H9 (cell line): ENCODE data around the gene LTBP4. TPM values are rescaled to one million over a fixed set of nuclear protein-coding genes. Genes with fewer than 3 reads are reported as not detected.

Experiments used
- DNase-seq: peaks from one replicate; pipeline ENCODE4 v3.0.0-alpha.2; 2017
- H2AFZ ChIP-seq: one replicate; pipeline ENCODE4 v1.6.1; 2013; ENCODE audit warnings: mild to moderate bottlenecking, low read length, control low read depth, moderate library complexity
- H2AK5ac ChIP-seq: 2 replicates; pipeline ENCODE4 v1.6.1; 2013; ENCODE audit warnings: low read length, control low read depth, mixed read lengths; ENCODE audit not compliant: insufficient read length
- H2BK120ac ChIP-seq: one replicate; pipeline ENCODE4 v1.6.1; 2013; ENCODE audit warnings: low read depth, mild to moderate bottlenecking, low read length, control low read depth, inconsistent platforms; ENCODE audit not compliant: poor library complexity, severe bottlenecking
- H2BK12ac ChIP-seq: 2 replicates; pipeline ENCODE4 v1.6.1; 2013; ENCODE audit warnings: low read length, control low read depth, mixed read lengths, low read depth; ENCODE audit not compliant: insufficient read length
- H2BK15ac ChIP-seq: 2 replicates; pipeline ENCODE4 v1.6.1; 2013; ENCODE audit warnings: low read depth, low read length, control low read depth
- H2BK20ac ChIP-seq: one replicate; pipeline ENCODE4 v1.6.1; 2013; ENCODE audit warnings: low read depth, mild to moderate bottlenecking, low read length, control low read depth, inconsistent platforms; ENCODE audit not compliant: poor library complexity, severe bottlenecking
- H2BK5ac ChIP-seq: 2 replicates; pipeline ENCODE4 v1.6.1; 2013; ENCODE audit warnings: low read length, control low read depth, mixed read lengths; ENCODE audit not compliant: insufficient read length
- H3K14ac ChIP-seq: 2 replicates; pipeline ENCODE4 v1.6.1; 2013; ENCODE audit warnings: low read length, control low read depth; ENCODE audit not compliant: insufficient read depth
- H3K18ac ChIP-seq: 2 replicates; pipeline ENCODE4 v1.6.1; 2013; ENCODE audit warnings: low read depth, mild to moderate bottlenecking, mixed read lengths, low read length, control low read depth; ENCODE audit not compliant: insufficient read length
- H3K23ac ChIP-seq: 2 replicates; pipeline ENCODE4 v1.6.1; 2013; ENCODE audit warnings: low read length, control low read depth, mixed read lengths, low read depth; ENCODE audit not compliant: insufficient read length
- H3K23me2 ChIP-seq: 2 replicates; pipeline ENCODE4 v1.6.1; 2013; ENCODE audit warnings: low read depth, mild to moderate bottlenecking, mixed read lengths, low read length, control low read depth; ENCODE audit not compliant: insufficient read length, poor library complexity, severe bottlenecking
- H3K27ac ChIP-seq: 2 replicates; pipeline ENCODE4 v1.5.1; 2013; ENCODE audit warnings: low read length, control low read depth, mixed read lengths, low read depth; ENCODE audit not compliant: insufficient read length
- H3K27me3 ChIP-seq: 2 replicates; pipeline ENCODE4 v1.6.1; 2013; ENCODE audit warnings: low read length, control low read depth, inconsistent platforms; ENCODE audit not compliant: insufficient read depth
- H3K4ac ChIP-seq: 2 replicates; pipeline ENCODE4 v1.6.1; 2013; ENCODE audit warnings: low read depth, mild to moderate bottlenecking, control low read depth, inconsistent platforms, low read length, moderate library complexity
- H3K4me1 ChIP-seq: 2 replicates; pipeline ENCODE4 v1.6.1; 2013; ENCODE audit warnings: low read length, control low read depth, inconsistent platforms; ENCODE audit not compliant: insufficient read depth
- H3K4me2 ChIP-seq: 2 replicates; pipeline ENCODE4 v1.6.1; 2013; ENCODE audit warnings: low read length, control low read depth, mixed read lengths; ENCODE audit not compliant: insufficient read length, insufficient read depth
- H3K56ac ChIP-seq: 2 replicates; pipeline ENCODE4 v1.6.1; 2013; ENCODE audit warnings: low read depth, mild to moderate bottlenecking, mixed read lengths, low read length, control low read depth; ENCODE audit not compliant: insufficient read length
- H3K79me1 ChIP-seq: 2 replicates; pipeline ENCODE4 v1.6.1; 2013; ENCODE audit warnings: low read depth, mild to moderate bottlenecking, moderate library complexity, low read length, control low read depth, inconsistent platforms; ENCODE audit not compliant: insufficient read depth, poor library complexity, severe bottlenecking
- H3K79me2 ChIP-seq: 2 replicates; pipeline ENCODE4 v1.6.1; 2013; ENCODE audit warnings: low read length, control low read depth, inconsistent platforms; ENCODE audit not compliant: insufficient read depth
- H3K9ac ChIP-seq: 2 replicates; pipeline ENCODE4 v1.6.1; 2013; ENCODE audit warnings: low read length, control low read depth, mixed read lengths; ENCODE audit not compliant: insufficient read length; ENCODE audit errors: extremely low read depth
- H3K9me3 ChIP-seq: one replicate; pipeline ENCODE4 v1.6.1; 2013; ENCODE audit warnings: low read depth, low read length, inconsistent platforms; ENCODE audit not compliant: control insufficient read depth
- H3T11ph ChIP-seq: one replicate; pipeline ENCODE4 v1.6.1; 2013; ENCODE audit warnings: mild to moderate bottlenecking, low read length, control low read depth, inconsistent platforms
- H4K20me1 ChIP-seq: one replicate; pipeline ENCODE4 v1.6.1; 2013; ENCODE audit not compliant: control insufficient read depth, insufficient read length, insufficient read depth
- H4K5ac ChIP-seq: 2 replicates; pipeline ENCODE4 v1.6.1; 2013; ENCODE audit warnings: low read depth, mild to moderate bottlenecking, mixed read lengths, low read length, control low read depth; ENCODE audit not compliant: insufficient read length
- H4K8ac ChIP-seq: replicated peaks from 2 replicates; pipeline ENCODE4 v1.6.1; 2013; ENCODE audit warnings: low read length, control low read depth, mixed read lengths, low read depth; ENCODE audit not compliant: insufficient read length
- H4K91ac ChIP-seq: 2 replicates; pipeline ENCODE4 v1.6.1; 2013; ENCODE audit warnings: low read depth, mild to moderate bottlenecking, moderate library complexity, mixed read lengths, low read length, control low read depth; ENCODE audit not compliant: insufficient read length
- H3K27ac Mint-ChIP-seq, 3 experiments: 2 replicates in 2 of 3; 3 replicates in 1 of 3; pipeline ENCODE4 v1.8.0; 2020 to 2021; ENCODE audit warnings: mixed read lengths in 3 of 3, mild to moderate bottlenecking in 1 of 3, moderate library complexity in 1 of 3
- H3K27me3 Mint-ChIP-seq: 2 replicates; pipeline ENCODE4 v1.8.0; 2021; ENCODE audit warnings: low read depth, mild to moderate bottlenecking, moderate library complexity, mixed read lengths
- H3K36me3 Mint-ChIP-seq, 3 experiments: 2 replicates in 2 of 3; 3 replicates in 1 of 3; pipeline ENCODE4 v1.8.0; 2020 to 2021; ENCODE audit warnings: low read depth in 3 of 3, mixed read lengths in 3 of 3; ENCODE audit not compliant: insufficient read depth in 1 of 3
- H3K4me1 Mint-ChIP-seq, 2 experiments: 2 replicates each; pipeline ENCODE4 v1.8.0; 2020; ENCODE audit warnings: mixed read lengths in 2 of 2
- H3K4me3 Mint-ChIP-seq, 2 experiments: 2 replicates in 1 of 2; 3 replicates in 1 of 2; pipeline ENCODE4 v1.8.0; 2020 to 2021; ENCODE audit warnings: mild to moderate bottlenecking in 2 of 2, mixed read lengths in 2 of 2, moderate library complexity in 1 of 2
- H3K9me3 Mint-ChIP-seq, 2 experiments: 2 replicates in 1 of 2; 3 replicates in 1 of 2; pipeline ENCODE4 v1.8.0; 2020; ENCODE audit warnings: mild to moderate bottlenecking in 2 of 2, mixed read lengths in 2 of 2, moderate library complexity in 1 of 2
- CTCF ChIP-seq: fragments of 200-600 bp; sonication (generic); conservative IDR thresholded peaks from 3 replicates; pipeline ENCODE4 v1.8.0; 2021; ENCODE audit warnings: antibody characterized with exemption, mild to moderate bottlenecking
- WGBS: extraction: QIAGEN DNeasy Blood & Tissue Kit; methylation state at CpG from one replicate; pipeline ENCODE4 v1.1.7; 2013; ENCODE audit warnings: missing lambda C conversion rate, low lambda C conversion rate, mixed read lengths; ENCODE audit not compliant: insufficient read length; ENCODE audit errors: extremely low coverage; 5-methylcytosine and 5-hydroxymethylcytosine counted together
- total RNA-seq: library from RNA; stranded (reverse); gene quantifications from 2 replicates; pipeline ENCODE4 v1.2.1, GENCODE V29; 2021

Gene LTBP4
- total RNA-seq, 1 experiment from 2014 or later = 129 TPM

DNA sequence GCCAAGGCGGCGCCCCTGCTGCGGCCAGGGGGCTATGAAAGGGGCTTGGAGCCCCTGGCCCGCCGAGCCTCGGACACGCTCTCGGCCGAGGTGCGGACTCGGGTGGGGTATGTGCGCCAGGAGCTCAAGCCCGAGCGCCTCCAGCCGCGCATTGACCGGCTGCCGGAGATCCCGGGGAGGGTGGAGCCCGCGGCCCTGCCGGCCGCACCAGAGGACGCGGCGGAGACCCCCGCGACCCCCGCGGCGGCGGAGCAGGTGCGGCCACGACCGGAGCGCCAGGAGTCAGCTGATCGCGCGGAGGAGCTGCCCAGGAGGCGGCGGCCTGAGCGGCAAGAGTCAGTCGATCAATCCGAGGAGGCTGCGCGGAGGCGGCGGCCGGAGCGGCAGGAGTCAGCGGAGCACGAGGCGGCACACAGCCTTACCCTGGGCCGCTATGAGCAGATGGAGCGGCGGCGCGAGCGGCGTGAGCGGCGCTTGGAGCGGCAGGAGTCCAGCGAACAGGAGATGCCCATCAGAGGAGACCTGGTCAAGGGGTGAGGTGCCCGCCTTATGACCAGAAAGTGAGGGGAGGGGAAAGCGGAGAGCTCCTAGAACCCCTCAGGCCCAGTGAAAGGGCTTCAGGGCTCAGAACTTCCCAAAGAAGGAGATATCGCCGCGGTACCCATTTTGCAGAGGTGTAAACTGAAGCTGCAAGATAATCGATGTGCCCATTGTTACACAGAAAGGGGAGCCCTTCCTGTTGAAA, 33.2 kb upstream of the LTBP4 start:
- no peaks in the 10 kb centered on the region for H3K79me2 ChIP-seq
- H3K4me1 ChIP-seq = peaks cover 3% of the 10 kb centered on the region; the same call in 1 of the 2 replicates
- no peaks in the 10 kb centered on the region for H3K79me1 ChIP-seq
- no peak for DNase-seq
- H3K4me2 ChIP-seq = peak overlapping the region; percentile 33
- H2AK5ac ChIP-seq = no peak overlapping the region
- H2BK12ac ChIP-seq = no peak overlapping the region
- no peak overlapping the region for H3K4ac ChIP-seq
- H3K27me3 Mint-ChIP-seq = peaks cover 75% of the 10 kb centered on the region
- H3K23me2 ChIP-seq = peaks cover 4% of the 10 kb centered on the region
- no peaks in the 10 kb centered on the region; a peak in 1 of 7 replicates for H3K36me3 Mint-ChIP-seq
- peaks cover 9 to 13% of the 10 kb centered on the region in 2 experiments for H3K4me1 Mint-ChIP-seq
- H2BK120ac ChIP-seq = no peak overlapping the region
- H3K27me3 ChIP-seq = peaks cover 27% of the 10 kb centered on the region
- no peak overlapping the region for H3K23ac ChIP-seq
- H3T11ph ChIP-seq = no peak overlapping the region
- WGBS = no CpG with 5 or more reads among the region's 70 CpGs
- no peak overlapping the region for H3K9ac ChIP-seq
- H2AFZ ChIP-seq = no peak overlapping the region
- H3K9me3 Mint-ChIP-seq = peaks cover 0 to 7% of the 10 kb centered on the region in 2 experiments; a peak in 1 of 5 replicates
- H3K27ac ChIP-seq = no peak overlapping the region
- peak overlapping the region; percentile 42 to 77 for H3K4me3 Mint-ChIP-seq
- H3K56ac ChIP-seq = no peak overlapping the region
- no peaks in the 10 kb centered on the region for H3K9me3 ChIP-seq
- H3K18ac ChIP-seq = no peak overlapping the region
- no peak overlapping the region for H3K27ac Mint-ChIP-seq
- H2BK5ac ChIP-seq = no peak overlapping the region
- H4K5ac ChIP-seq = no peak overlapping the region
- no peak overlapping the region for H2BK15ac ChIP-seq
- no peak overlapping the region for H4K91ac ChIP-seq
- no peaks in the 10 kb centered on the region for H4K20me1 ChIP-seq
- no peak overlapping the region for H3K14ac ChIP-seq
- TF ChIP-seq CTCF = no peak
- no peak overlapping the region for H2BK20ac ChIP-seq
- H4K8ac ChIP-seq = no peak overlapping the region
